RPMI8226 (cell line): ENCODE results near the gene PLAC9.

Experiments
- DNase-seq: peaks from one replicate; pipeline ENCODE4 v3.0.0-alpha.2; 2015

PLAC9 gene

DNA sequence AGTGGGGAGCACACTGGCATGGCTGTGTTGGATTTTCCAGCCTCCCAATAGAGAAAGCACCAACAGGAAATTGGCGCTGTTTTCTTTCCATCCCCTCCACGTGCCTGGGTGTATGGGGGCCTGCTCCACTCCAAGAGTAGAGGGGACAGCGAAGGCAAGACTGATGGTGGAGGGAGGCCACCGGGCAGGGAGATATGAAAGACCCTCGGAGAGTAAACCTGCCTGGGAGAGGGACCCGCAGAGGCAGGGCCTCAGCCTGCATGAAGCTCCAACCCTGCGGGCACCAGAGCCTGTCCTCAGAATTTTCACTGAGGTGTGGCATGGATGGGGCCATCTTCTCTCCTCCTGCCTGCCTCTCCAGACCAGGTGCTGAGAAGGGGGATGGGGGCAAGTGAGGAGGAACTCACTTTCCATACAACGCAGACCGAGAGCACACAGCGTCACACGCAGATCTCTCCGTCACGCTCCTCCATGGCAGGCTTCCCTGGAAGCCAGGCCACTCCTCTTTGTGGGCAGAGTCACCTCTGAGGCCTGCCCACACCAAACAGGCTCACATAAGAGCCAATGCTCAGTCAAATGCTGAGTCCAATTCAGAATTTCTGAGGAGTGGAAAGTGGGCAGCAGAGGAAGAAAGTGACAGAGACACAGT, 54.0 kb downstream of the PLAC9 start:
- DNase-seq = no peak

DNA sequence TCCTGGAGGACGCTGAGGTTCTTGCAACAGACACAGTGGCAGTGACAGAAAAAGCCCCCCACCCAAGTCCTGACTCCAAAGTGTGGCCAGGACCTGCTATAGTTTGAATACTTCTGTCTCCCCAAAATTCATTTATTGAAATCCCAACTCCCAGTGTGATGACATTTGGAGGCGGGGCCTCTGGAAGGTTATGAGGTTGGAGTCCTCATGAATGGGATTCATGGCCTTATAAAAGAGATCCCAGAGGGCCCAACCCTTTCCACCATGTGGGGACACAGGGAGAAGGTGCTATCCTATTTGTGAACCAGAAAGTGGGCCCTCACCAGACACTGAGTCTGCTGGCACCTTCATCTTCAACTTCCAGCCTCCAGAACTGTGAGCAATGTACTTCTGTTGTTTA, 54.5 kb downstream of the PLAC9 start:
- DNase-seq = no peak

DNA sequence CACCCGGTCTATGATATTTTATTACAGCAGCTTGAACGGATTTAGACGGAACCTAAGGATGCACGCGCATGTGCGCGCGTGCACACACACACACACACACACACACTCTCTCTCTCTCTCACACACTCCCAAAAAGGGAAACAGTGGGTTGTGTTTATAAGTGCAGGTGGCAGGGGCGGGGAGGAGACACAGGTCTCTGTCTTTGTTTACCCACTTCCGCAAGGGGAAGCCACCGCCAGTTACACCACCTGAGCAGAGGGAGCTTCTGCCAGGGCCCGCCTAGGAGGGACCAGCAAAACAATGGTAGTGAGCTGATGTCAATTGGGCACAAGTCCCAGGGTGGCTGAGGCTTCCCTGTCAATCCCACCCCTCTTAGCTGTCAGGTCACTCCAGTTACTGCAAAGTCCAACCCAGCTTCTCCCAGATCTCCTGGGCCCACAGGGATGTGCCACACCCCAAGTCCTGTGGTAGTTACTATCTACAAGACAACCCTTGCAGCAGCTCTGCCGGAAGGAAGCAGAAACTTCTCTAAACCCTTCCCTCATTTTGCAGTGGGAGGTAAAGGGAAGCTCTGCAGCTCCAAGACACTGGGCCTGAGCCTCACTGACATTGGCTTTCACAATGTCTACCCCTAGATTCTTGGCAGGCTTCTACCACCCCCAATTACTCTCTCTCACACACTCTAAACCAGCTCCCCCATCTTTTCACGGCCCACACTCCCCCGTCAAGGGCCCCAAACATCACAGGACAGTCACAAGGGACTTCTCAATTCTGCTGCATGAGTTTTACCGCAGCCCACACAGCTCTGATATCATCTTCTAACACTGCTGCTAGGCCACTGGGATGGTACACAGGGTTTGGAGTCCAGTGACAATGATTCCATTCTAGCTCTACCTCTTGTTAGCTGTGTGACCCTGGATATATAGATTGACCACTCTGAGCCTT, 55.2 kb downstream of the PLAC9 start:
- DNase-seq = no peak

DNA sequence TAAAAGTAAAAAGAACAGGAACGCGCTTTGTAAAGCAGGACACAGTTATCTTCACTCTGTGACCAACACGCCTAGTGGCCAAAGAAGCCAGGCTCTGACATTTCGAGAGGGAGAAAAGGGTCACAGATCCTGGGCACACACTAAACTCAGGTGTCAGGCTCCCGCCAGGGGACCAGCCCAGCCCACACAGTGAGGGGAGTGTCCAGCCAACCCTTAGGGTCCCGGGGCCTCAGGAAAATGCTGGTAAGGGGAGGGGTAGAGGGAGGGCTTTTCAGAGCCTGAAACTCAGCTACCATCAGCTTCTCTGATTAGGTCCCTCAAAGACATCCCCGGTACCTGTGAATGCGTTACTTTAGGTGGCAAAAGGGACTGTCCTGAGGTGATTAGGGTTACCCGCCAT, 56.2 kb downstream of the PLAC9 start:
- DNase-seq = no peak

DNA sequence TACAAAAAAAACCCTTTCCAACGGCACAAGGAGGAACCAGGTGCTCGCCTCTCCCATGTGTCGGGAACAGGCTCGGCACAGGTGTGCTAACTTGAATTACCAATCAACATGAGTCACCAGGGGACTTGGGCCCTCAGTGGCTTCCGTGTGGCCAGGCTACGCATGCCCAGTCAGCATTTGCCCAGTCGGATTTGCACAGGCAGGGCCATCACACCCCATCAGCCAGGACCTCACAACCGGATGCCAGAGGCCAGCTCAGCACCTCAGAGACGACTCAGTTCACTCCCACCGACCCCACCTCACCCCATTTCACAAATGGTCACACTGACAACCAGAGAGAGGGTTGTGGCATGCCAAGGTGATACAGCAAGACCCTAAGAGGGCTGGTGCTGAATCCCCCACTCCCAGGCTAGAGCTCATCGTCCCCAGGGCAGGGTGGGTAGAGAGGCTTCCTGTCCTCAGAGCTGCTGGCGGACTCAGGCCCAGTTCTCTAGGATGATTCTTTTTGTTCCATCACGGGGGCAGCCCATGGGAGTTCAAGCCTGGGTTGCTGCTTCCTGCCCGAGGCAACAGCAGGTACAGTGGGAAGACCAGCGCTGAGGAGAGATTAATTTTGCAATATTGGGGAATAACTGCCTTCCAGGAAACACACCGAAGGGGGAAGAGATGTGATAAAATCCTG, 59.2 kb downstream of the PLAC9 start:
- DNase-seq = peak; percentile 41

DNA sequence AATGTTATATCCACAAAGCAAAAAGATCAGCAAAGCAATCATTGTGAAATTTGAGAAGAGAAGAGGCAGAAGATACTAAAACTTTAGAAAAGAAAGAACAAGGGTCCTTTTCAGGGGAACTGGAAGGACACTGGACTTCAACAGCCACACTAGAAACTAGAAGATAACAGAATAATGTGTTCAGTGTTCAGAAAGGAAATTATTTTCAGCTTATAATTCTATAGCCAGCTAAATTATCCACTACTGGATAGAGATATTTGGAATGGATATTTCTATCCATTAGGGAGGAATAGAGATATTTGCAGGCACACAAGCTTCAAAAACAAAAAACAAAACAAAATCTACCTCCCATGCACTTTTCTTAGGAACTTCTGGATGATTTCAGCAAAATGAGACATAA, 60.0 kb downstream of the PLAC9 start:
- no peak for DNase-seq

DNA sequence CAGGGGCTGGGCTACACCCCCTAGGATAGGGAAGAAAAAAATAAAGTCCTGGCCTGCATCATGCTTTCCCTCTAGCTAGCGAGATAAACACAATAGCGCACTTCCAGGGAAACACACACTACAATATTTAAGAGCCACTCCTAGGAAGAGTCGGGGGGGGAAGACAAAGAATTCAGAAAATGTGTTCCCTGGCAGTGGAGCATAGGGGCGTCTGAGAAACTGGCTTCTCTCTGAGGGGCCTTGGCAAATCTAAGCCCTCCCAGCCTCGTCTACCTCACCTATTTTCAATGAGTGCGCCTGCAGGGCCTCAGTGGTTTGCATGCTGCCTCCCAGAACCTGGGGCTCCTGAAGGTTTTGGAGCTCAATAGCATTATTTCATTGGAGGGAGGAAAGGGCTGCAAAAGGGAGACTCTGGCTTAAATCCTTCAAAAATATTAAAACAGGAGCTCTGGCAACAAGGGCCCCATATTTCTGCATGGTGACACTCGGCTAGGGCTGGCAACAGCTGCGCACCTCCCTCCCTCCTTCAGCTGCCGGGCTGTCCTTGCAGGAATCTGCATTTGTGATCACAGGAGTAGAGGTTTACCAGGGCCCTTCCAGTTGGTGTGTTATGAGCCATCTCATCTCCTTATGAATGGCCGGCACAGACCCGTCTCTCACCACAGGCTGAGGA, 62.0 kb downstream of the PLAC9 start:
- DNase-seq = no peak
